ENCODE measurements around the gene ZNF688. TPM values are rescaled to one million over a fixed set of nuclear protein-coding genes. Genes with fewer than 3 reads are reported as not detected.

The ZNF688 gene
- polyA plus RNA-seq, 2 of the 4 experiments (the other 2 are of a cell fraction) = 4.6 to 6.7 TPM

GRCh38 chr16:30526823-30527634 lies 44.5 kb downstream of the ZNF688 start (continued):
- TF ChIP-seq REST (IDR thresholded peaks at IDR 0.05) (no peak), PHF8 (IDR thresholded peaks at IDR 0.05; ENCODE audit: borderline replicate concordance, low read depth) (peak; percentile 92), KDM5A (IDR thresholded peaks at IDR 0.05) (no peak), POLR2A (IDR thresholded peaks at IDR 0.05; ENCODE audit: low read length) (peak; percentile 12), ELK1 (IDR thresholded peaks at IDR 0.05; ENCODE audit: low read depth, low read length) (no peak), JUNB (IDR thresholded peaks at IDR 0.05) (no peak), POLR2AphosphoS2 (conservative IDR thresholded peaks at IDR 0.05; ENCODE audit: low read length) (no peak), ZFP36 (IDR thresholded peaks at IDR 0.05; ENCODE audit: borderline replicate concordance, partially characterized antibody) (no peak), HDAC2 (IDR thresholded peaks at IDR 0.05) (no peak), HOXB13 (CRISPR knock-in tag; IDR thresholded peaks at IDR 0.05; ENCODE audit: low read depth) (no peak), FOSB (CRISPR knock-in tag; IDR thresholded peaks at IDR 0.05) (no peak), EHF (CRISPR knock-in tag; IDR thresholded peaks at IDR 0.05) (no peak), MAFK (IDR thresholded peaks at IDR 0.05; ENCODE audit: partially characterized antibody) (no peak), ESRRA (IDR thresholded peaks at IDR 0.05; ENCODE audit: borderline replicate concordance, low read length) (no peak), ZSCAN20 (CRISPR knock-in tag; IDR thresholded peaks at IDR 0.05) (no peak), ZC3H11A (IDR thresholded peaks at IDR 0.05) (no peak), NR3C1 (IDR thresholded peaks at IDR 0.05) (no peak), HOXA7 (CRISPR knock-in tag; IDR thresholded peaks at IDR 0.05) (no peak), E2F6 (IDR thresholded peaks at IDR 0.05; ENCODE audit: borderline replicate concordance, low read depth) (0 out of 2 replicates have a peak, but pooled peaks have one; percentile 33), FOXS1 (CRISPR knock-in tag; IDR thresholded peaks at IDR 0.05) (no peak), BHLHE40 (IDR thresholded peaks at IDR 0.05; ENCODE audit: low read depth, low read length) (0 out of 2 replicates have a peak, but pooled peaks have one; percentile 8), HMGXB4 (CRISPR knock-in tag; IDR thresholded peaks at IDR 0.05; ENCODE audit: borderline replicate concordance) (0 out of 2 replicates have a peak, but pooled peaks have one; percentile 48), NPAS2 (CRISPR knock-in tag; IDR thresholded peaks at IDR 0.05; ENCODE audit: borderline replicate concordance) (no peak), CHD2 (IDR thresholded peaks at IDR 0.05; ENCODE audit: low read length, partially characterized antibody) (no peak), GATA3 (IDR thresholded peaks at IDR 0.05; ENCODE audit: borderline replicate concordance) (peak; percentile 23; the same call in 1 of the 2 replicates), NFE2L2 (conservative IDR thresholded peaks at IDR 0.05; ENCODE audit: low read length) (no peak), JUN (IDR thresholded peaks at IDR 0.05) (peak; percentile 80; a peak in 3 of 5 replicates), TP53 (CRISPR knock-in tag; IDR thresholded peaks at IDR 0.05) (peak; percentile 68; the same call in 1 of the 2 replicates), RARB (CRISPR knock-in tag; IDR thresholded peaks at IDR 0.05) (no peak; the same call in 1 of the 2 replicates), ATOH8 (CRISPR knock-in tag; IDR thresholded peaks at IDR 0.05; ENCODE audit: low read depth) (no peak), FOSL2 (IDR thresholded peaks at IDR 0.05) (no peak), FOSL2 (CRISPR knock-in tag; IDR thresholded peaks at IDR 0.05) (no peak), HEYL (CRISPR knock-in tag; IDR thresholded peaks at IDR 0.05) (no peak), CBX2 (IDR thresholded peaks at IDR 0.05; ENCODE audit: borderline replicate concordance, low read depth) (no peak), RCOR1 (IDR thresholded peaks at IDR 0.05; ENCODE audit: low read depth, low read length) (no peak), SMC3 (IDR thresholded peaks at IDR 0.05) (no peak), MYC (IDR thresholded peaks at IDR 0.05; ENCODE audit: borderline replicate concordance, low read length) (no peak; the same call in 1 of the 2 replicates)
